ENCODE results near the gene MAGEF1.
"Not testable (repeated sequence)": the region's sequence is repeated elsewhere in the genome, so short reads cannot be mapped to it uniquely, and the experiment has no call there.

Gene MAGEF1

DNA sequence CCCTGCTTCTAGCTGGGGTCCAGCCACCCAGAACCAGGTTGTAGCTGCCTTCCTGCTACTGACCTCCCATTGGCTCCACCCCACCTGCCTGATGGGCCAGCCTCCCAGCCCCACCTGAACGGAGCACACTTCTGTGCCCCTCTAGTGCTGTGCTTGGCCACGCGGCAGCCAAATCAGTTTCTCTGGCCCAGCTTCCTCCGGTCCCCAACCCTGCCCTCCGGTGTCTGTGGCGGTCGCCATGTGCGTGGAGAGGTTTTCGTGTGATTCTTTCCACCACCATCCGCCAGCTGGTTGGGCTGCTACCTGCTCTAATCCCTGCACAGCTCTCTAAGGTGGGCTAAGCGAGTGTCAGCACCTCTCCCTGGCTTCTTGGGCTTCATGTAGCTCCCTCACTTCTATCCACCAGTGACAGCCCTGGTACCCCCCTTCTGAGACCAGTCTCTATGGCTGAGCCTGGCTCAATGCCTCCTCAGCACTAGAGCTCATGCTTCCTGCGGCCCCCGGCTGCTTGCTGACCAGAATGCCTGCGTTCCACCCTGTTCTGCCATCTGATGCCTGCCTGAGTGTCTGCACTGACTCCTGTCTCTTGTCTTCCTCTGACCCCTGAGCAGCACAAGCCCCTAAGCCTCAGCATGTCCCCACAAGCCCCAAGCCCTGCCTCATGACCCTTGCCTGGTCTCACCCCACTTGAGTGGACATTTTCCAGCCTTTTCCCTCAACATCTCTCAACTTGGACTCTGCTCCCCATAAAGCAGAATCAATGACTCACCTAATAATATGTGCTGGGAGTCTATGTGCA, 23.2 kb upstream of the MAGEF1 start:
- Histone ChIP-seq H3K9me3 (ENCODE audit: severe bottlenecking) (no peaks in the 10 kb centered on the region), H3K36me3 (no peaks in the 10 kb centered on the region), H3K27me3 (ENCODE audit: insufficient read depth, low read depth, severe bottlenecking) (no peaks in the 10 kb centered on the region), H3K4me3 (ENCODE audit: low read depth, low read length) (no peak overlapping the region), H3K27ac (no peak overlapping the region)
- no peak for DNase-seq
- TF ChIP-seq, protein P1, sequence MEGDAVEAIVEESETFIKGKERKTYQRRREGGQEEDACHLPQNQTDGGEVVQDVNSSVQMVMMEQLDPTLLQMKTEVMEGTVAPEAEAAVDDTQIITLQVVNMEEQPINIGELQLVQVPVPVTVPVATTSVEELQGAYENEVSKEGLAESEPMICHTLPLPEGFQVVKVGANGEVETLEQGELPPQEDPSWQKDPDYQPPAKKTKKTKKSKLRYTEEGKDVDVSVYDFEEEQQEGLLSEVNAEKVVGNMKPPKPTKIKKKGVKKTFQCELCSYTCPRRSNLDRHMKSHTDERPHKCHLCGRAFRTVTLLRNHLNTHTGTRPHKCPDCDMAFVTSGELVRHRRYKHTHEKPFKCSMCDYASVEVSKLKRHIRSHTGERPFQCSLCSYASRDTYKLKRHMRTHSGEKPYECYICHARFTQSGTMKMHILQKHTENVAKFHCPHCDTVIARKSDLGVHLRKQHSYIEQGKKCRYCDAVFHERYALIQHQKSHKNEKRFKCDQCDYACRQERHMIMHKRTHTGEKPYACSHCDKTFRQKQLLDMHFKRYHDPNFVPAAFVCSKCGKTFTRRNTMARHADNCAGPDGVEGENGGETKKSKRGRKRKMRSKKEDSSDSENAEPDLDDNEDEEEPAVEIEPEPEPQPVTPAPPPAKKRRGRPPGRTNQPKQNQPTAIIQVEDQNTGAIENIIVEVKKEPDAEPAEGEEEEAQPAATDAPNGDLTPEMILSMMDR (IDR thresholded peaks at IDR 0.05; ENCODE audit: low read depth, low read length), result no peak

DNA sequence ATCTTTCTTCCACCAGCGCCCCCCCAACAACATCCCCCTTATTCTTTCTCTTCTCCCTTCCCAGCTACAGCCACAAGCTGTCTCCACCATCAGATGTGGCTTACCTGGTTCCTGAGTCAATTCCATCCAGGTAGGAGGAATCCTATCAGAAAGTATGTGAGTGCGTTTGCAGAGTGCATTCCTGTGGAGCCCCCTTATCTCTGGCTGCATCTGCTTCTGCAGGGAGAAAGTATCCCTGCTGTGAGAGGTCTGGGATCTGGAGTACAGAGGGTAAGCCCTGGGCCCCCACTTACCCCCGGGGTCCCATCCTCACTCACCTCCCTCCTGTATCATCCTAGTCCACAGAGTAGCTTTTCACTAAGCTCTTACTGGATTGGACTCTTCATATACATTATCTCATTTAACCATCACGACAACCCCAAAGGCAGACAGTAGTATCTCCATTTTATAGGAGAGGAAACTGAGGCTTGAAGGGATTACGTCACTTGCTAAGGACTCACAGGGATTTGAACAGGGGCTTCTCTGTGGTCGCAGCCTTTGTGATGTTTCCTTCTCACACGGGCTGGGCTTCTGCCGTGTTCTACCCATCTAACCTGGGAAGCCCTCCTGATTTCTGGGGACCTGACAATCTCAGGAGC, 22.2 kb upstream of the MAGEF1 start:
- H3K9me3 ChIP-seq (ENCODE audit: severe bottlenecking), result no peaks in the 10 kb centered on the region
- H3K36me3 ChIP-seq, result no peaks in the 10 kb centered on the region
- H3K27me3 ChIP-seq (ENCODE audit: insufficient read depth, low read depth, severe bottlenecking), result no peaks in the 10 kb centered on the region
- no peak overlapping the region for H3K27ac ChIP-seq
- TF ChIP-seq, protein P1 (IDR thresholded peaks at IDR 0.05; ENCODE audit: low read depth, low read length), result no peak
- H3K4me3 ChIP-seq (ENCODE audit: low read depth, low read length), result no peak overlapping the region
- DNase-seq, result no peak

DNA sequence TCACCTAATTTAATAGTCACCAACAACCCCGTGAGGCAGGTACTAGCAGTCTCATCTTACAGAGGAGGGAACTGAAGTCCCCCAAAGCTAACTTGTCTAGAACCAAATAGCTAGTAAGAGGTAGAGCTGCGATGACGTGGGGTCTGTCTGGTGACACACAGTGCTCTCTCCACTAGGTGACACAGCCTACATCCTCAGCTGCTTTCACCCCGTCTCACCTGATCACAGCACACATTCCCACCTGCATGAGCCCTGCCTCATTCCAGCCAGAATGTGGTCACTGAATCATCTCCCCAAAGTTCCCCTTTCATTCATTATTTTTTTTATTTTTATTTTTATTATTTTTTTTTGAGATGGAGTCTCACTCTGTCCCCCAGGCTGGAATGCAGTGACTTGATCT, 21.3 kb upstream of the MAGEF1 start:
- H3K27ac ChIP-seq, result no peak overlapping the region
- H3K27me3 ChIP-seq (ENCODE audit: insufficient read depth, low read depth, severe bottlenecking), result no peaks in the 10 kb centered on the region
- TF ChIP-seq, protein P1 (IDR thresholded peaks at IDR 0.05; ENCODE audit: low read depth, low read length), result 0 out of 2 replicates have a peak, but pooled peaks have one; percentile 2
- H3K36me3 ChIP-seq, result no peaks in the 10 kb centered on the region
- no peak overlapping the region for H3K4me3 ChIP-seq (ENCODE audit: low read depth, low read length)
- no peak for DNase-seq
- H3K9me3 ChIP-seq (ENCODE audit: severe bottlenecking), result no peaks in the 10 kb centered on the region

DNA sequence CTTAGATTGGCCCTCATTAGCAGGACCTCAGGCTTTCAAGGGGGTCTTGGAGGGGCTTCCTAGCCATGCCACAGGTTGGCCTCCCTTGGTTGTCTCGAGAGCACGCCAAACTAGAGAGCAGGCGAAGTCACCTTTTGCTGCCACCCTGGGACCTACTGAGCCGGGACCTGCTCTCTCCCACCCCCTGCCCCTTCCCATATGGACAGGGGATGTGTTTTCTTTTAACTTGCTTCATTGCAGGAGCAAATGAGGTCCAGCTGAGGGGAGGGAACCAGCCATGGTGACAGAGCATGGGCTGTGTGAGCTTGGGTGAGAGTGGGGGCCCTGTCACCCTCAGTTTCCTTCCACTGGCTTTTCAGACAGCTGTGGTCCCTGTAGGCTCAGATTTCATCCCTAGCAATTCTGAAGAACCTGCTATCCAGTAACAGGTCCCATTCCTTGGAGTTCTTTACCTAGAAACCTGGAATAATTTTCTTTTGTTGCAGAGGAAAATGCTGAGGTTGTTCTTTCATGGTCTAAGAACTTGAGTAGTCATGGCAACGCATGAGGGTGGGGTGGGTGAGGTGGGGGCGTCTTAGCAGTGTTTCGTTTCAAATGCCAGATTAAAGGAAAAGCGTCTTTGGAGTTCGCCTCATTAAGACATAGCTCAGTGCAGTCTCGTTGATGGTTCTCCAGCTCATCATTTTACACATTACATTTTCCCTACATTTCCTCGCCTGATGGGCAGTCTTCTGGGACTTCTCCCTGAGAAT, 20.1 kb upstream of the MAGEF1 start:
- no peak for DNase-seq
- TF ChIP-seq, protein P1 (IDR thresholded peaks at IDR 0.05; ENCODE audit: low read depth, low read length), result no peak

DNA sequence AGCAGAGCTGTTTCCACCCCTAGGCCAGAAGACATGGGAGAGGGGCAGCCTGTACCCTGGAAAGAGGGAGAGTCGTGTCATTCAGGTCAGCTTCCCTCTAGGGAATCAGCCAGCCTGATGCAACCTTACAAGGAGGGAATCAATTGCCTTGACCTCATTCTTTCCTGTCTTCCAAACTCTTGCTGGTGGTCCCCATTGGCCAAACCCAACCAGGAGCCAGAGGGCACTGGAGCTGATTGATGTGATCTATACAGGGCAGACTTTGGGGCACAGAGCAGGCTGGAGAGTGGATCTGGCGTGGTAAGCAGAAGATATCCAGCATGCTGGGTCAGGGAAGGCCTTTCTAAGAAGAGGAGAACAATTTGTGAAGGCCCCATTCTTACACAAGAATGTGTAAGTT, 19.1 kb upstream of the MAGEF1 start:
- Histone ChIP-seq H3K4me3 (ENCODE audit: low read depth, low read length) (no peak overlapping the region), H3K27ac (no peak overlapping the region), H3K27me3 (ENCODE audit: insufficient read depth, low read depth, severe bottlenecking) (no peaks in the 10 kb centered on the region), H3K9me3 (ENCODE audit: severe bottlenecking) (no peaks in the 10 kb centered on the region), H3K36me3 (no peaks in the 10 kb centered on the region)
- TF ChIP-seq, protein P1 (IDR thresholded peaks at IDR 0.05; ENCODE audit: low read depth, low read length), result no peak
- DNase-seq, result no peak

More for the DNA sequence above, 20.1 kb upstream of the MAGEF1 start:
- Histone ChIP-seq H3K27ac (no peak overlapping the region), H3K27me3 (ENCODE audit: insufficient read depth, low read depth, severe bottlenecking) (no peaks in the 10 kb centered on the region), H3K4me3 (ENCODE audit: low read depth, low read length) (no peak overlapping the region), H3K36me3 (no peaks in the 10 kb centered on the region), H3K9me3 (ENCODE audit: severe bottlenecking) (no peaks in the 10 kb centered on the region)

DNA sequence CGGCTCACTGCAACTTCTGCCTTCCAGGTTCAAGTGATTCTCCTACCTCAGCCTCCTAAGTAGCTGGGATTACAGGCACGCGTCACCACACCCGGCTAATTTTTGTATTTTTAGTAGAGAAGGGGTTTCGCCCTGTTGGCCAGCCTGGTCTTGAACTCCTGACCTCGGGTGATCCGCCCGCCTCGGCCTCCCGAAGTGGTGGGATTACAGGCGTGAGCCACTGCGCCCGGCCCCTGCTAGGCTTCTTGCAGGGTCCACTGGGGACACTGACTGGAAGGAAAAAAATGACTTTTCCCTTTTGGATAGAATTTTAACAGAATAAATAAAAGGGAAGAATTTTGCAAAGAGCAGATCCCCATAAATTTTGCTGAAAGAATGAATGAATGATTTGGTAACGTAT, 17.3 kb upstream of the MAGEF1 start:
- not testable (repeated sequence) for H3K36me3 ChIP-seq; H3K4me3 ChIP-seq (ENCODE audit: low read depth, low read length); H3K27ac ChIP-seq

More for the DNA sequence above, 17.3 kb upstream of the MAGEF1 start:
- DNase-seq; H3K9me3 ChIP-seq (ENCODE audit: severe bottlenecking); H3K27me3 ChIP-seq (ENCODE audit: insufficient read depth, low read depth, severe bottlenecking): not testable (repeated sequence)
